Common myeloid progenitor, CD34-positive (primary cell): ENCODE results near the gene ADD3.

ENCODE experiments used
- CTCF ChIA-PET: fragments of 350-600 bp; sonication (Branson Sonifier 250); formaldehyde crosslinking; loops from one replicate; lab custom pipeline; 2021; ENCODE audit warnings: antibody characterized with exemption; lab: Charles Lee
- POLR2A ChIA-PET: fragments of 350-600 bp; sonication (Branson Sonifier 250); formaldehyde crosslinking; loops from one replicate; lab custom pipeline; 2021; ENCODE audit warnings: antibody characterized with exemption; lab: Charles Lee
- DNase-seq, 3 donors: peaks; one replicate each; pipeline versions ENCODE4 v3.0.0 to v3.0.0-alpha.2; 2013
- H3K27ac ChIP-seq, 2 experiments: 1 replicate in 1 of 2; 2 replicates in 1 of 2; pipeline ENCODE4 v1.7.0; 2013; ENCODE audit warnings: inconsistent platforms in 2 of 2, low read length in 2 of 2, mild to moderate bottlenecking in 2 of 2, low read depth in 1 of 2, moderate library complexity in 1 of 2; ENCODE audit not compliant: severe bottlenecking in 2 of 2, insufficient read depth in 1 of 2, poor library complexity in 1 of 2
- H3K27me3 ChIP-seq, 5 experiments: replicated peaks in 2 of 5; 1 replicate in 3 of 5; 2 replicates in 2 of 5; pipeline versions ENCODE4 v1.6.1 to v1.7.0; 2013; ENCODE audit warnings: low read length in 4 of 5, mild to moderate bottlenecking in 2 of 5, moderate library complexity in 2 of 5, inconsistent platforms in 1 of 5; ENCODE audit not compliant: insufficient read depth in 5 of 5, control insufficient read depth in 4 of 5
- H3K36me3 ChIP-seq, 4 experiments: 1 replicate in 2 of 4; 2 replicates in 2 of 4; pipeline versions ENCODE4 v1.6.1 to v1.7.0; 2013; ENCODE audit warnings: low read length in 3 of 4, control low read depth in 1 of 4, mild to moderate bottlenecking in 1 of 4; ENCODE audit not compliant: control insufficient read depth in 4 of 4, insufficient read depth in 4 of 4
- H3K4me1 ChIP-seq, 4 experiments: 1 replicate in 3 of 4; 2 replicates in 1 of 4; pipeline versions ENCODE4 v1.6.1 to v1.7.1; 2013; ENCODE audit warnings: low read length in 3 of 4, mild to moderate bottlenecking in 3 of 4, control low read depth in 1 of 4, inconsistent platforms in 1 of 4, moderate library complexity in 1 of 4; ENCODE audit not compliant: control insufficient read depth in 4 of 4, insufficient read depth in 4 of 4; ENCODE audit errors: control extremely low read depth in 1 of 4
- H3K4me3 ChIP-seq, 7 experiments: 1 replicate in 4 of 7; 2 replicates in 3 of 7; pipeline versions ENCODE4 v1.5.1 to v1.7.0; 2013; ENCODE audit warnings: mild to moderate bottlenecking in 7 of 7, low read length in 6 of 7, moderate library complexity in 6 of 7, inconsistent platforms in 2 of 7, low read depth in 2 of 7, control low read depth in 1 of 7; ENCODE audit not compliant: insufficient read depth in 4 of 7, control insufficient read depth in 1 of 7; ENCODE audit errors: extremely low read depth in 1 of 7
- H3K9me3 ChIP-seq, 5 experiments: 1 replicate in 4 of 5; 2 replicates in 1 of 5; pipeline versions ENCODE4 v1.6.1 to v1.7.1; 2013; ENCODE audit warnings: low read length in 4 of 5, mild to moderate bottlenecking in 2 of 5, inconsistent platforms in 1 of 5, low read depth in 1 of 5, moderate library complexity in 1 of 5; ENCODE audit not compliant: control insufficient read depth in 4 of 5, insufficient read depth in 2 of 5; ENCODE audit errors: control extremely low read depth in 1 of 5
- WGBS: methylation state at CpG from one replicate; pipeline ENCODE4 v1.1.5; 2013; ENCODE audit not compliant: insufficient coverage; 5-methylcytosine and 5-hydroxymethylcytosine counted together

The ADD3 gene

GRCh38 chr10:110168601-110169481, 161.1 kb downstream of the ADD3 start:
- POLR2A ChIA-PET = no interaction called here
- Histone ChIP-seq H3K4me1 (peaks cover 0 to 10% (median 4%) of the 10 kb centered on the region in 4 experiments), H3K9me3 (no peaks in the 10 kb centered on the region), H3K27ac (no peak overlapping the region), H3K36me3 (no peaks in the 10 kb centered on the region), H3K27me3 (peaks cover 8 to 94% (median 51%) of the 10 kb centered on the region in 5 experiments), H3K4me3 (no peak overlapping the region)
- 0% methylated on average over 4 of the region's 10 CpGs for WGBS
- DNase-seq = no peak
- CTCF ChIA-PET = interaction anchor here (1.3 to 2.0 kb wide), 3 partner anchors 18 to 30 kb away, joined by 3 to 7 read pairs (median 5); no protein-coding TSS in a partner anchor

GRCh38 chr10:110169586-110169985, 161.8 kb downstream of the ADD3 start:
- ChIA-PET CTCF (no interaction called here), POLR2A (no interaction called here)
- H3K27ac ChIP-seq = no peak overlapping the region
- no CpG with 5 or more reads among the region's 1 CpG for WGBS
- H3K27me3 ChIP-seq = peaks cover 8 to 94% (median 46%) of the 10 kb centered on the region in 5 experiments
- H3K4me3 ChIP-seq = no peak overlapping the region
- peaks cover 0 to 10% (median 4%) of the 10 kb centered on the region in 4 experiments for H3K4me1 ChIP-seq
- no peaks in the 10 kb centered on the region for H3K9me3 ChIP-seq
- DNase-seq = no peak
- no peaks in the 10 kb centered on the region for H3K36me3 ChIP-seq

GRCh38 chr10:110170142-110170971, 162.6 kb downstream of the ADD3 start:
- CTCF ChIA-PET = interaction anchor here (1.5 kb wide), 1 partner anchor 10 kb away, joined by 4 read pairs; no protein-coding TSS in a partner anchor
- Histone ChIP-seq H3K36me3 (no peaks in the 10 kb centered on the region), H3K27me3 (peaks cover 10 to 94% (median 43%) of the 10 kb centered on the region in 5 experiments), H3K27ac (no peak overlapping the region), H3K9me3 (no peaks in the 10 kb centered on the region), H3K4me3 (no peak overlapping the region), H3K4me1 (peaks cover 0 to 10% (median 4%) of the 10 kb centered on the region in 4 experiments)
- WGBS = 5% methylated on average over 8 of the region's 13 CpGs
- DNase-seq = no peak
- POLR2A ChIA-PET = no interaction called here

GRCh38 chr10:110171032-110171431, 163.2 kb downstream of the ADD3 start:
- no peak overlapping the region for H3K27ac ChIP-seq
- H3K36me3 ChIP-seq = no peaks in the 10 kb centered on the region
- 26% methylated on average over 3 of the region's 6 CpGs for whole genome bisulfite sequencing
- H3K4me3 ChIP-seq = no peak overlapping the region
- H3K9me3 ChIP-seq = no peaks in the 10 kb centered on the region
- DNase-seq = no peak
- peaks cover 0 to 12% (median 6%) of the 10 kb centered on the region in 4 experiments for H3K4me1 ChIP-seq
- peaks cover 10 to 94% (median 41%) of the 10 kb centered on the region in 5 experiments for H3K27me3 ChIP-seq
- POLR2A ChIA-PET = no interaction called here
- CTCF ChIA-PET = interaction anchor here (1.5 kb wide), 1 partner anchor 11 kb away, joined by 4 read pairs; no protein-coding TSS in a partner anchor

GRCh38 chr10:110172155-110172554, 164.4 kb downstream of the ADD3 start:
- no peaks in the 10 kb centered on the region for H3K9me3 ChIP-seq
- 90% methylated on average over 2 of the region's 5 CpGs for WGBS
- no peaks in the 10 kb centered on the region for H3K36me3 ChIP-seq
- H3K4me3 ChIP-seq = no peak overlapping the region
- ChIA-PET POLR2A (interaction anchor here (0.7 kb wide), 1 partner anchor 31 kb away, joined by 4 read pairs; no protein-coding TSS in a partner anchor), CTCF (interaction anchor here (1.5 kb wide), 1 partner anchor 12 kb away, joined by 4 read pairs; no protein-coding TSS in a partner anchor)
- DNase-seq = no peak
- H3K27ac ChIP-seq = no peak overlapping the region
- H3K27me3 ChIP-seq = peaks cover 10 to 87% (median 39%) of the 10 kb centered on the region in 5 experiments
- H3K4me1 ChIP-seq = peaks cover 0 to 20% (median 13%) of the 10 kb centered on the region in 4 experiments

GRCh38 chr10:110174201-110174600, 166.4 kb downstream of the ADD3 start:
- Histone ChIP-seq H3K4me3 (no peak overlapping the region), H3K9me3 (no peaks in the 10 kb centered on the region), H3K36me3 (no peaks in the 10 kb centered on the region), H3K4me1 (peaks cover 0 to 17% (median 13%) of the 10 kb centered on the region in 4 experiments), H3K27me3 (peaks cover 3 to 79% (median 29%) of the 10 kb centered on the region in 5 experiments), H3K27ac (no peak overlapping the region)
- POLR2A ChIA-PET = no interaction called here
- DNase-seq = no peak
- CTCF ChIA-PET = interaction anchor here (0.8 to 1.7 kb wide), 7 partner anchors 9 to 112 kb away, joined by 3 to 5 read pairs (median 3); no protein-coding TSS in a partner anchor
